Right lobe of liver (tissue), 6 donors: ENCODE results near the gene SDK1. TPM values are rescaled to one million over a fixed set of nuclear protein-coding genes. Genes with fewer than 3 reads are reported as not detected.

Source experiments
- ATAC-seq, 4 donors: fragments of 200-7000 bp; cut with Tn5 transposase; one replicate each; pipeline ENCODE4 v1.9.1; 2020; ENCODE audit warnings: mild to moderate bottlenecking in 4 of 4, moderate library complexity in 4 of 4
- DNase-seq, 3 donors: peaks; one replicate each; pipeline ENCODE4 v3.0.0-alpha.2; 2020
- H3K27ac ChIP-seq, 3 donors: fragments of 200-600 bp; one replicate each; pipeline ENCODE4 v1.8.0; 2022
- H3K27me3 ChIP-seq, 2 donors: fragments of 200-600 bp; one replicate each; pipeline ENCODE4 v1.8.0; 2022
- H3K36me3 ChIP-seq, 4 donors: fragments of 200-600 bp; sonication (generic) in 1 of 4; one replicate each; pipeline versions ENCODE4 v1.5.1 to v1.8.0; 2017 to 2022; ENCODE audit warnings: control low read depth in 1 of 4
- H3K4me1 ChIP-seq, 4 donors: fragments of 200-600 bp; sonication (generic) in 1 of 4; one replicate each; pipeline versions ENCODE4 v1.5.1 to v1.8.0; 2017 to 2022; ENCODE audit warnings: control low read depth in 1 of 4
- H3K4me3 ChIP-seq, 3 donors: fragments of 200-600 bp; one replicate each; pipeline ENCODE4 v1.8.0; 2022
- H3K9me3 ChIP-seq, 4 donors: fragments of 200-600 bp; sonication (generic) in 1 of 4; one replicate each; pipeline versions ENCODE4 v1.5.1 to v1.8.0; 2017 to 2022; ENCODE audit warnings: control low read depth in 1 of 4
- POLR2A ChIP-seq: fragments of 450-650 bp; IDR thresholded peaks from one replicate; pipeline ENCODE4 v1.6.1; 2017; ENCODE audit warnings: antibody characterized with exemption, mild to moderate bottlenecking
- WGBS: methylation state at CpG from one replicate; pipeline ENCODE4 v1.1.6; 2018; ENCODE audit warnings: low coverage, low lambda C conversion rate; ENCODE audit not compliant: insufficient coverage; ENCODE audit errors: missing lambda C conversion rate; 5-methylcytosine and 5-hydroxymethylcytosine counted together
- intact Hi-C, 2 donors: fragments of 100-400 bp; cut with DNase I; formaldehyde crosslinking; loops; one replicate each; pipeline versions ENCODE4 v1.11.2 to v1.14.1; 2022
- total RNA-seq, 6 experiments: library from RNA; depleted of rRNA in 2 of 6; stranded (reverse); fragments of >200 nt in 2 of 6; fragmentation: NEBNext Ultra II Directional in 3 of 6; extraction: Animal tissue kit (Norgen Biotek cat#: 25700) in 3 of 6; gene quantifications; one replicate each; pipeline versions ENCODE4 v1.1.0 to v1.2.4, GENCODE V29; 2016 to 2023
- TF ChIP-seq, protein P1 (sequence below), 4 donors: fragments of 200-600 bp in 3 of 4; fragments of 450-650 bp in 1 of 4; IDR thresholded peaks; one replicate each; pipeline versions ENCODE4 v1.5.1 to v1.8.0; 2016 to 2022; ENCODE audit warnings: antibody characterized with exemption in 4 of 4, mild to moderate bottlenecking in 2 of 4
- donor health status: DM: no; HTN: yes; CAD: no.
- donor health status: DM: no; HTN: no; CAD: no.
- donor health status: DM: no; HTN: no; CAD: no.
- donor health status: DM: no; HTN: yes; CAD: no.
- donor health status: DM: no; HTN: yes; CAD: no.

The SDK1 gene
- total RNA-seq, 6 experiments from 2014 or later = 0.07 to 1.4 (median 0.65) TPM

DNA sequence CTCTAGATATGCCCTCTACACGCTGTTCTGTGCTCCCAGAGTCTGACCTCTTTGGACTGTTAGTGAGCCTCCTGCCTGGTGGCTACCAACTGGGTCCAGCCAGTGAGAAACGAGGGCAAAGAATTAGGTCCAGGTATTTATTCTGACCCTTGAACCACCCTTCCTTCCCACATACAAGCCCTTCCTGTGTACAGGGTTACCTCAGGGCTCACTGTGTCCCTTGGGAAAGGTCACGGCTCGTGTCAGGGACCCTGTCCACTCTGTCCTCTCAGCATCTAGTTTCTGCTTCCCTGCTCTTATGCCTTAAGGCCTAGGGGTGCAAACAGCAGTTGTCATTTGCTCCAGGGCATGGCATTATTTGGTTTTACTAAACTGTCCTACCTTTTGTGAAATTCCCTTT, 180.4 kb downstream of the SDK1 start:
- Histone ChIP-seq H3K36me3 (no peaks in the 10 kb centered on the region), H3K27ac (no peak overlapping the region), H3K4me3 (no peak overlapping the region), H3K9me3 (no peaks in the 10 kb centered on the region), H3K4me1 (no peaks in the 10 kb centered on the region), H3K27me3 (no peaks in the 10 kb centered on the region)
- intact Hi-C loops = no loop called here
- WGBS = 68% methylated on average over 4 of the region's 4 CpGs
- ATAC-seq (peak in 2 of 4 donors; percentile 54 to 58), DNase-seq (no peak)
- no peak for TF ChIP-seq POLR2A
- TF ChIP-seq, protein P1, sequence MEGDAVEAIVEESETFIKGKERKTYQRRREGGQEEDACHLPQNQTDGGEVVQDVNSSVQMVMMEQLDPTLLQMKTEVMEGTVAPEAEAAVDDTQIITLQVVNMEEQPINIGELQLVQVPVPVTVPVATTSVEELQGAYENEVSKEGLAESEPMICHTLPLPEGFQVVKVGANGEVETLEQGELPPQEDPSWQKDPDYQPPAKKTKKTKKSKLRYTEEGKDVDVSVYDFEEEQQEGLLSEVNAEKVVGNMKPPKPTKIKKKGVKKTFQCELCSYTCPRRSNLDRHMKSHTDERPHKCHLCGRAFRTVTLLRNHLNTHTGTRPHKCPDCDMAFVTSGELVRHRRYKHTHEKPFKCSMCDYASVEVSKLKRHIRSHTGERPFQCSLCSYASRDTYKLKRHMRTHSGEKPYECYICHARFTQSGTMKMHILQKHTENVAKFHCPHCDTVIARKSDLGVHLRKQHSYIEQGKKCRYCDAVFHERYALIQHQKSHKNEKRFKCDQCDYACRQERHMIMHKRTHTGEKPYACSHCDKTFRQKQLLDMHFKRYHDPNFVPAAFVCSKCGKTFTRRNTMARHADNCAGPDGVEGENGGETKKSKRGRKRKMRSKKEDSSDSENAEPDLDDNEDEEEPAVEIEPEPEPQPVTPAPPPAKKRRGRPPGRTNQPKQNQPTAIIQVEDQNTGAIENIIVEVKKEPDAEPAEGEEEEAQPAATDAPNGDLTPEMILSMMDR (IDR thresholded peaks at IDR 0.05) = no peak

DNA sequence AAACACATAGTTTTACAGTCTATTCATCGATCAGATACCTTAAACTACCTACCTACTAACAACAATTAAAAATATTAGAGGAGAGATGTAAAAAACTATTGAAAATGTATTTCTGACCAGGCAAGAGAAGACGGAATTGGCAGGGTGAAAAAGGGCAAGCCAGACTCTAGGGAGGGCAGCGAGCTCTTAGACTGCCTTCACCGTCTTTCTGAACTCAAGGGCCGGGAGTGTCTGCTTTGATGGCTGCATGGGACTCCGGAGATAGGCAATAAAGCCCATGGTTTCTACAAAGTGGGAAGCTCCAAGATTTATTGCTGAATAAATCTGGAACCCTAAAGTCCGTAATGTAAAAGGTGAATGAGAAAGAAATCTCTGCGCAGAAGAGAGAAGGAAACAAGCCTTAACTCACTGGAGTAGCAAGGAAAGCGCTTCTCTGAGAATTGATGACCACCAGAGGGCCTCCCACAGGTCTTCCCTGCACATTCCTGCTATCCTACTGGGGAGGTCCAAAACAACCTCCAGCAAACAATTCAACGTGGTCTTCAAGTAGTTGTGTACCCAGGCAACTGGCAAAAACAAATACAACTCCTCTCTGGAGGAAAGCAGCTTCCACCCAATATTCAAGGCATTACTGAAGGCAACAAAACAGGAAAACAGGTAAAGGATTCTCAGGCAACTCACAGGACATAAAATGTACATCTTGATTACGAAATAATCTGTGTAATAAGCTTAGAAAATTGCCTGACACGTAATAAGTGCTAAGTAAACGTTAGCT, 181.3 kb downstream of the SDK1 start:
- 38% methylated on average over 11 of the region's 13 CpGs for WGBS
- TF ChIP-seq, protein P1 (IDR thresholded peaks at IDR 0.05) = peak; percentile 24 to 56 (median 49)
- TF ChIP-seq POLR2A = no peak
- no peaks in the 10 kb centered on the region for H3K27me3 ChIP-seq
- H3K4me1 ChIP-seq = no peaks in the 10 kb centered on the region
- no peaks in the 10 kb centered on the region for H3K36me3 ChIP-seq
- DNase-seq = no peak
- no peak overlapping the region for H3K27ac ChIP-seq
- no peaks in the 10 kb centered on the region for H3K9me3 ChIP-seq
- intact Hi-C loops = no loop called here
- no peak overlapping the region for H3K4me3 ChIP-seq
- peak; percentile 42 to 91 (median 68) for ATAC-seq

DNA sequence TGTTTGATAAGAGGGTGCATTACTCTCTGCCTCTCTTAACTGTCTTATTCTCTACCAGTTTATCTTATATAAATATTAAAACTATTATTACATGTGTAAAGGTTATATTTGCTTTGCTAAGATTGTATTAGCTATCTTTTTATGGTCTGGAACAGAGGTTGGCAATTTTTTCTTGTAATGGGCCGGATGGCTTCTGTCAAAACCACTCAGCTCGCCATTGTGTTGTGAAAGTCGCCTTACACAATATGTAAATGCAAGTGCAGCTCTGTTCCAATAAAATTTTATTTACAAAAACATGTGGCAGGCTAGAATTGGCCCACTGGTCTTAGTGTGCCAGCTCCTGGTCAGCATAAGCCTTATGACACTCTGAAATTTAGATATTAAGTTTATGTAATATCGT, 185.8 kb downstream of the SDK1 start:
- ATAC-seq (no peak), DNase-seq (no peak)
- TF ChIP-seq POLR2A = no peak
- TF ChIP-seq, protein P1 (IDR thresholded peaks at IDR 0.05) = no peak
- Histone ChIP-seq H3K27me3 (no peaks in the 10 kb centered on the region), H3K9me3 (no peaks in the 10 kb centered on the region), H3K36me3 (no peaks in the 10 kb centered on the region), H3K4me1 (no peaks in the 10 kb centered on the region), H3K4me3 (no peak overlapping the region), H3K27ac (no peak overlapping the region)
- WGBS = 43% methylated on average over 4 of the region's 4 CpGs
- intact Hi-C loops = no loop called here

DNA sequence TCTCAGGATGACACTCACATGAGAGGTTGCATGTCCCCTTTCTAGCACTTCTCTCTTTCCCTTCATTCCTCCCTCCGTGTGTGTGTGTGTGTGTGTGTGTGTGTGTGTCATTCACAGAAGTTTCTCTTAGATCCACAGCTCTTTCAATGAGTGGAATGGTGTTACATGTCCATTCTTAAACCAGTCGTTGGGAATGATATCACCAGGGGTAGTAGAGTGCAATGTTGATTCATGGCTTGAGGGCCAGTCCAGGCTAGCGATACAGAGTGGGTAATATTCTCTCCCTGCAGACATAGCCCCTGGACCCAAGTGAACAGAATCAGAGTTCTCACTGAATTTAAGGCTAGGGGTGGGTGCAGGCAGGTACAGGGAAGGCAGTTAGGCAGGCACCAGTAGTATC, 187.8 kb downstream of the SDK1 start:
- WGBS = 46% methylated on average over 2 of the region's 3 CpGs
- Histone ChIP-seq H3K4me1 (no peaks in the 10 kb centered on the region), H3K9me3 (no peaks in the 10 kb centered on the region), H3K27me3 (no peaks in the 10 kb centered on the region), H3K27ac (no peak overlapping the region), H3K36me3 (no peaks in the 10 kb centered on the region), H3K4me3 (no peak overlapping the region)
- no peak for DNase-seq
- intact Hi-C loops = no loop called here
- TF ChIP-seq, protein P1 (IDR thresholded peaks at IDR 0.05) = no peak
- TF ChIP-seq POLR2A = no peak
- no peak for ATAC-seq
